Stimulated activated CD8-positive, alpha-beta memory T cell treated with anti-CD3 and anti-CD28 coated beads, Interleukin-2, amount 100 ng/mL, for 48 hours (primary cell): ENCODE measurements around the gene TMED3.
"Not testable (repeated sequence)": the region's sequence is repeated elsewhere in the genome, so short reads cannot be mapped to it uniquely, and the experiment has no call there.

Experiments used
- DNase-seq, 2 donors: peaks; one replicate each; pipeline ENCODE4 v3.0.0-alpha.2; 2020; ENCODE audit warnings: low read depth in 2 of 2

The TMED3 gene

DNA sequence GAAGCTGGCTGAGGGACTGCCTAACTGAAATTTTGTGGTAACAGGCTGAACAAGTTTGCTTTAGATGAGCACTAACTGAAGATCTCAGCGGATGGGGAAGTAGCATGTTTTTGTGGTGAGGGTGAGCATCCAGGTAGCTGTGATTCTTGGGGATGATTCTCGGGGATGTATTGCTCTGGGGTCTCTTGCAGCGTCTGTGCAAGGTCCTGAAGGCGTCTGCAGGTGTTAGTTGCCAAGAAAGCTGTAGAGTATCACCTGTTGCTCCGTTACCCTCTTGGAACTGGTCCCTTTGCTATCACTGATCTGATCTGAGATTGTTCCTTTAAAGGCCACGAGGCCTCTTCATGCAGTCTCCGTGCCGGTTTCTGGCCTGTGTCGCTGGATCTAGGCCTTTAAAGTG, 6.0 kb downstream of the TMED3 start:
- DNase-seq = no peak

DNA sequence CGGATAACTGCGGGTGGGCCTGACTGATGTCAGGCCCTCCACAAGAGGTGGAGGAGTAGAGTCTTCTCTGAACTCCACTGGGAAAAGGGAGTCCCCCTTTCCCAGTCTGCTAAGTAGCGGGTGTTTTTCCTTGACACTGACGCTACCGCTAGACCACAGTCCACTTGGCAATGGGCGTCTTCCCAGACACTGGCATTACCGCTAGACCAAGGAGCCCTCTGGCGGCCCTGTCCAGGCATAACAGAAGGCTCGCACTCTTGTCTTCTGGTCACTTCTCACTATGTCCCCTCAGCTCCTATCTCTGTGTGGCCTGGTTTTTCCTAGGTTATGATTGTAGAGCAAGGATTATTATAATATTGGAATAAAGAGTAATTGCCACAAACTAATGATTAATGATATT, 9.1 kb downstream of the TMED3 start:
- not testable (repeated sequence) for DNase-seq

DNA sequence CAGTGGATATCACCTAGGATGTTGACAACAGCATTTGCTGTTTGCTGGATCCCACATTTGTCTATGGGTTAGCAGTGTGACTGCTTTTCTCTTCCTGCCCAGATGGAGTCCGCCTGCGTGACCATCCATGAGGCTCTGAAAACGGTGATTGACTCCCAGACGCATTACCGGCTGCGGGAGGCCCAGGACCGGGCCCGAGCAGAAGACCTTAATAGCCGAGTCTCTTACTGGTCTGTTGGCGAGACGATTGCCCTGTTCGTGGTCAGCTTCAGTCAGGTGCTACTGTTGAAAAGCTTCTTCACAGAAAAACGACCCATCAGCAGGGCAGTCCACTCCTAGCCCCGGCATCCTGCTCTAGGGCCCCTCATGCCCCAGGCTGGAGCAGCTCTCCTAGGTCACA, 11.0 kb downstream of the TMED3 start:
- no peak for DNase-seq

DNA sequence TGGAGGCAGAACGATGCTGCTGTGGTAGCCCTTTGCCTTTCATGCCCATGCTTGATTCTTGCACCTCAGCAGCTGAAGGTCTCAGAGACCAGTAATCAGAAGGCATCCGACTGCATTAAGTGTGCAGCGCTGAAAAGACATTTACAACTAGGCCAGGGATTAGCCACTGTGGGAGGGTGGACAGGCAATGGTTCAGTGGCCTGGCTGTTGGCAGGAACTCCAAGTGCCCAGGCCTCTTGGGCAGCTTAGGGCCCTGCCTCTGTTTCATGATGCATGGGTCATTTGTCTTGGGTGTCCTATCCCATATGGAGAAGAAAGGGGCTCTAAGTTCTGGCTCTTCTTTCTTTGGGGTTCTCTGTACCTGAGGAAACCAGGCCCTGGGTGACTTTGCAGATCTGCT, 11.4 kb downstream of the TMED3 start:
- no peak for DNase-seq

DNA sequence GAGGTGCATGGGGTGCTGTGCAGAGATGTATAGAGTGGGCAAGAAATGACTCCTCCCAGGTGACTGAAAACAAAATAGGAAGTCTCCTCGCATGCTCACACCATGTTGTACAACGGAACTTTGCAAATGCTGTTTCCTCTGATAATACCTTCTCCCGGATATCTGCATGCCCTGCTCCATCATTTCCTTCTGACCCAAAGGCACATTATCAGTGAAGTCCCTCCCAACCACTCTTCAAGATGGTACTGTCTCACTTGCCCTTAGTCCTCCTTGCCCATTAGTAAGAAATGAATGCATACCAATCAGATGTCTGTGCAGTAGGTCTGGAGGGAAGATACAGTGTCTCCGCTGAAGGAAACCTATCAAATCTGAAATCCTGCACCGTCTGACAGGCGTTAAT, 12.0 kb downstream of the TMED3 start:
- no peak for DNase-seq

DNA sequence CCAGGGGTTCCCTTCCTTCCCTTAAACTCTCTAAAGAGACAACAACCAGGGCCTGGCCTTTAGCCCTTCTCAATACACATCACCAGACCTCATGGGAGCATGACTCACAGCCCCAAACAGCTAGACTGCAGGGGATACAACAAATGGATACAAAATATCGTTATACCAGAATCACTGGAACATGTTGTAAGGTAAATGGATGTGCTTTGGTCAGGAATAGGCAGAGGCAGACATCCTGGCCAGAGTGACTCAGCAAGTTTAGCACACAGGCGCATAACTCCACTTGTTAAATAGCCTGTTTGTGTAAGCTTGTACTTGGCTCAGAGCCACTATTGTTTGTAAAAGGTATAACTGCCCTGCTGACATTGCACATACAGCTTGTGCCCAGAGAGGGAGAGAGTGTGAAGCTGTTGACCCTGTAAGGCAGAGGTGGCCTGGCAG, 18.3 kb downstream of the TMED3 start:
- DNase-seq = no peak

DNA sequence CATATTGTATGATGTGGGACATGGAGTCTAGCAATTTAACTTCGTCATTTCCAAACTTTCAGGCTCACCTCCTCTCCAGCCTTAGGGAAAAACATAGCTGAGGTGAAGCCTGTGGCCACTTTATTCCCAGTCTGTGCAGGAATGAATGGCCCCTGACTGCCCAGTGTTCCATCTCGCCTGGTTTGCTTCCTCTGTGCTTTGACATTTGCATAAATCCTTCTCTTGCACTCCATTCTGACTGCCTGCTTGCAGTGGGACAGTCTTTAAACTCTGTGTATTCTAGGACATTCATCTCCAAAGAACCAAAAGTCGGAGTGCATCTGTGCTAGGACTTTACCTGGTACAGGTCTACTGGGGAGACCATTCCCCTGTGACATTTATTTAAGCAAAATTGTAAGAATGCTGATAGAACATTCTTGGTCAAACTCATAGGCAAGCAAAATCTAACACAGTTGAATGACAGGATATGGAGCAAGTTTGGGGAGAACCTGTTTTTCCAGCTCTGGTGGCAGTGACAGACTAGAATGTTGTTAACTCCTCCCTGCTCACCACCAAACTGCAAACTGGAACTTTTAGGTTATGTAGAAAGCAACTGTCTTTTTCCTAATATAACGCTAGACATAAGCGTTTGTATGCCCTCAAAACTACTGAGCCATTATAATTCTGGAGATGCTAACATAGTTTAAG, 22.1 kb downstream of the TMED3 start:
- DNase-seq = no peak

DNA sequence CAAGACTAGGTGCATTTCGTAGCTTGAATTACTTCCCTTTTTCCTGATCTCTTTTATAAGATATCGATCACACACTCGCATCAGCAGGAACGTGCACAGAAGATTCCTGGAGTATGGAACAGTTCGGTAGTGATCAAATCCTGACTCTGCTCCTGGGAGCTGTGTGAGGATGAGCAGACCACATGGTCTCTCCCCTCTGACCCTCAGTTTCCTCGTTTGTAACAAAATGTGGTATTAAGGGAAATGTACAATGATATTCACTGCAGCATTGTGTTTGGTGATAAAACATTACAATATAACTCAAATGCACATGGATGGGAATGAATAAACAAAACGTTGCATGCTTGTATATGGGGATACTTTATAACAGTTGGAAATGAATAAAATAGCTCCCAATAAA, 26.7 kb downstream of the TMED3 start:
- no peak for DNase-seq

DNA sequence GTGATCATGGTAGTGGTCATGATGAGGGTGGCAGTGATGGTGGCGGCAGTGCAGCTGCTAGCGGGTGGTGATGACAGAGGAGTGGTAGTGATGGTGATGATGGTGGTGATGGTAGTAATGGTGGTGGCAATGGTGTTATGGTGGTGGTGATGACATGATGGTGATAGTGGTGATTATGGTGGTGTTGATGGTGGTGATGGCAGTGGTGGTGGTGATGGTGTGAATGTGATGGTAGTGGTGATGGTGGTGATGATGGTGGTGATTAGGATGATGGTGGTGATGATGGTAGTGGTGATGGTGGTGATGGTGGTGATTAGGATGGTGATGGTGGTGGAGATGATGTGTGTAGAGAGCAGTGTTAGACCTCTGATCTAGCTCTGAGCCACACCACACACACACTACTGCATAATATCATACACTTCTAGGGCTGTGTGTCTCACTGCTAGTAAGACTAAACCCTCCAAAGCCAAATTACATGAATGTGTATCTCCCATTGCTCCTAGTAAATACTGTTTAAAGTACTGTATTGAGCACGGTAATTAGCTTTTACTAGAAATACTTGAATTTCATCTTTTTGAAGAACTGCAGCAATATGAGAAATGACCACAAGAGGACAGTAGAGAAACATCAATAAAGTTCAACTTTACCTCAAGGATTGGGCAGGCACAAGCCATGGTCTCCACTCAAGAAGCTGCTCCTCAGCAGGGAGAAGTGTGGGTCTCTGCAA, 28.8 kb downstream of the TMED3 start:
- DNase-seq = no peak

DNA sequence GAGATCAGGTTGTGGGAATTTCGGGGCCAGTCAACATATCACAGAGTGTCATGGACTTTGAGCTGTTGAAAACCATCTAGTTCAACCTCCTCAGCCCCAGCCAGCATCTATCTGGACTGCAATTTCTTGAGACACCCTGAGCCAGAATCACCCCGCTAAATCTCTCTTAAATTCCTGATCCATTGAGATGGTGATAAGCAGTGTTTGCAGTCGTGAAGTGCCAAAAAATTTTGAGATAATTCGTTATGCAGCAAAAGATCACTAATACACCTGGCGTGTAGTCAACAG, 29.3 kb downstream of the TMED3 start:
- no peak for DNase-seq

DNA sequence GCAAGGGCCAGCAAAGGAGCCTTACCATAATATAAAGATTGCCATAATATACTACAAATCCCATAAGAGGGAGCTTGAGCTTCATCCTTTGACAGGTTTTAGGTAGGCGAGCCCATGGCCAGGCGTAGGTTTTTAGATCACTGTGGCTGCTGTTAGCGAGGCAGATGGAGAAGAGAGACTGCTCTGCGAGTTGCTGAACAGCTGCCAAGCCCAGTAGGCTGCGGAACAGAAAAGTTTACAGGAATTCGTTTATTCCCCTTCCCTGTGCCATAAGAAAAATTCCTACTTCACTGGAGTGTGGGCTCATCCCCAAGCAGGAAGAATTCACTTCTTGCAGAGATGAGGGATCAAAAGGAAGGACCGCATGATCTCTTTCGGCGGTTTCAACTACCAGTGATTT, 30.5 kb downstream of the TMED3 start:
- DNase-seq = no peak

DNA sequence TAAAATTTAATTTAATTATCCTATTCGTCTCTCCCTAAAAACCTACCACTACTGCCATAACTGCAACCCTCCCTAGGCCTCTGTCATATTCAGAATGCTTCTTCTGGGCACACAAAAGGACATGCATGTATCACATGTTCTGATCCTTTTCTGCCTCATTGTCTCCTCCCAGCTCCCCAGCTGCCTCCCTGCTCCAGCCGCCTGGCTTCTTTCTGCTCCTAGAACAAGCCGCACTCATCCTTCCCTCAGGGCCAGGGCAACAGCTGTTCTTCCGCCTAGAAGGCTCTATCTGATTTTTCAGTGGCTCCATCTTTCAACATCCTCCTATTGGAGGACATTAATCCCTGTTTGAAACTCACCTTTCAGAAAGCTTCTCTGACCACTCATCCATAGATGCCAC, 38.6 kb downstream of the TMED3 start:
- DNase-seq = no peak

DNA sequence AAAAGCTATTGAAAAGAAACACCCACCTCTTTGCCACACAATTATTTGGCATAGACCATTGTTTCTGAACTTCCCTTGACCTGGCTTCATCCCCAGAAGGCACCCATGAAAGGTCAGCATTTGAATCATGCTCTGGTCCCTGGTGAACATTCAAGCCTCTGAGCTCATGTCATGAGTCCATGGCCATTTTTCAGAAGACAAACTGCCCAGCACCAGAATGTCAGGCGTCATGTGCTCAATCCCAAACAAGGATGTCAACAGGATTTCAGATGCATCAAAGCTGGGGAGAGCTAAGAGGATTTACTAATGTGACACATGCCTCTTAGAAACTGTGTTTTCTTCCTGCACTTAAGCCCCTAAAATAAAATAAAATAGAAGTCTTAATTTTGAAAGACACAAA, 41.3 kb downstream of the TMED3 start:
- DNase-seq = no peak

DNA sequence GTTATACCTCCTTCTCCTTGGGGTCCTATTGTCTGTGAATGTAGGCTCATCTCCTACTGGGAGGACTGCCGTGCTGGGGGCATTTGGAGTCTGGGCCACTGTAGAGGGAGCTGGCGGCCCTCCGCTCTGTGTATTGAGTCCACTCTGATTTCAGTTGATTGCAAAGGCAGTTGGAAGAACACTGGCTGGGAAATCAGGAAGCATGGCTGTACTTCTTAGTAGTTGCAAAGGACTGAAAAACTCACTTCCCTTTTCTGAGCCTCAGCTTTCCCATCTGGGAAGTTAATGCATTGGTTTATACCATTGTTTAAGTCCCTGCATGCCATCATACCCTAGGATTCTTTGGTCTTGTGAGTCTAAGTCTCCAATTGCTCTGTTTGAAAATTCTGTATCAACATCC, 46.7 kb downstream of the TMED3 start:
- no peak for DNase-seq

DNA sequence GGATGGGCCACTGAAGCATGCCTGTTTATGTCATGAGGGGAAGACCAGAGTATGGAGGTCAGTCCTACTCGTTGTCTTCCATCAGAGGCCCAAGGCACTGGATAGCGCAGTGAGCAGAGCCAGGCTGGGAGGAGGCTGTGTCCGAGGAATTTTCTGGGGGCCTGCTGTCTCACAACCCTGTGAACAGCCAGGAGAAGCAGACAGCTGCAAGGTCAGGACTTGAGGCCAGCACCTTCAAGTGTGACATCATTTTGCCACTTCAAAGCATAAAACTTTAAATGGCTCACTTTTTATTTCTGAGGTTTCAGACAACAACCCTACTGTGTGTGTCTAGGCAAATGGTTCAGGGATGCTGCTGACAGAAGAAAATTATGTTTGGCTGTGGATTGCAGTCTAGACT, 47.2 kb downstream of the TMED3 start:
- no peak for DNase-seq

DNA sequence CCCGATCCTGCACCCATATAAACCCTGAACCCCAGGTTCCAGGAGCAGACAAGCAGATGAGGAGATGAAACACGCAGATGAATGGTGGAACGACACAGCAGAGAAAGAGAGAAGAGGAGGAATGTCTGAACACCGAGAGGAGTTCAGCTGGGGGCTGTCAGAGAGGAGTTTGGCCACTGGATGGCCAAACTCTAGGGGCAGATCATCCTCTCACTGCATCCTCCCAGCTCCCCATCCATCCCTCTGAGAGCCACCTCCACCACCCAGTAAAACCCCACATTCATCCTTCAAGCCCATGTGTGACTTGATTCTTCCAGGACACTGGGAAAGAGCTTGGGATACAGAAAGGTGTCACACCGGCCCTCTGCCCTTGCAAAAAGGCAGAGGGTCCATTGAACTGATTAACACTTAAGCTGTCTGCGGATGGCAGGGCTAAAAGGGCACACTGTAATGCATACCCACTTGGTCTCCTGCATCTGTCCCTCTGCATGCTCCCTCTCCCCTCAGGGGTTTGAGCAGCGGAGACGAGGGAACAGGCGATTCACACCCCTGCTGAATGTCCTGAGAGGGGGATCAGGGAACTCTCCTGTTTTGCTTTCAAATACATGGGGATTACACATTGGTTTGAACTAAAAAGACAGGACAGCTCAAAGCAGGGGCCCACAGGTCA, 53.8 kb downstream of the TMED3 start:
- no peak for DNase-seq

DNA sequence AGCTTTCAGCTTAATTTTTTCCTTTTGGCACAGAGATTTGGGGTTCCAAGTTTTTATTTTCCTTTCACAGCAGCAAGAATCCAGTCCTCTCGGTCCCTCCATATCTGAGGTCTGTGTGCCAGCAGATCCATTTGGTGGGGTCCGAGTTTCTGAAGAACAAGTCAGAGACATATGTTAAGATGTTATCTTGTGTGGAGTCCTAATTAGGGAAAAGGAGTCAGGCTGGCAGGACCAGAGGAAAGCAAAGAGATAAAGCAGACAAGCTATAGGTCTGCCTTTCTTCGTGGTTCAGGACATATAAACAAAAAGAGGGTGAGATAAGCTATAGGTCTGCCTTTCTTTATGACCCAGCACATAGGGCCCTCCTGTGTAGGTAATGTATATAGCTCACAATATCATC, 54.9 kb downstream of the TMED3 start:
- DNase-seq = no peak

DNA sequence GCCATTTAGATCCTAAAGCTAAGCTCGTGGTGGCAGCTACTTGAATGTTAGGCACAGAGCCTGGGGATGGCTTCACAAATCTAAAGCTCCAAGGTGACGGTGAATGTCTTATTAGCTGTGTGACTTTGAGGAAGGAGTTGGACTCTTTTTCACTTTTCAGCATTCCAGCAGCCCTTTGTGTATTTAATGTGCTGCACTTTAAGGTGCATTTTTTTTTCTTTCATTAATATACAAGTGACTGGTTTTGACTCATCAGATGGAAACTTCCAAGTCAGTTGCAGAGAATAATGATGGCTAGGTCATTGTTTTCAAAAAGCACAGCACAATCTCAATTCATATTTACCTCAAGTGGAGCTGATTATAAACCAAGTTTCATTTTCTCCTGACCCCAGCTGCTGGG, 55.8 kb downstream of the TMED3 start:
- no peak for DNase-seq

DNA sequence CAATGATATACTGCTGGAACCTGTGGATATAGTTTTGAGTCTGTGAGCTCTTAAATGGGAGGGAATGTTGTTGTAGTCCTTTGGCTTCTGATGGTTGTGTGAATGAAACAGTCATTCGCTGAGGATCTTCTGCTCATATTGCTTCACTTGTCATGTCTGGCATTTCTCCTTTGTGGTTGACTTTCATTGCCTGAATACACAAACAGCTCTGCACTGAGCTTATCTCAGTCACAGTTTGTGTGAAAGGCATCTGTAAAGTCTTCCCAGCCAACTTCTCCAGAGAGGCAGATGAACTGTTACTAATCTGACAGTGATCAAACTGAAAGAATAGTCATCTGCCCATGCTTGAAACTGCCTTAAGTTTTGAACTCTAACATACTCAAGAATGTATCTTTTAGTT, 59.8 kb downstream of the TMED3 start:
- no peak for DNase-seq

DNA sequence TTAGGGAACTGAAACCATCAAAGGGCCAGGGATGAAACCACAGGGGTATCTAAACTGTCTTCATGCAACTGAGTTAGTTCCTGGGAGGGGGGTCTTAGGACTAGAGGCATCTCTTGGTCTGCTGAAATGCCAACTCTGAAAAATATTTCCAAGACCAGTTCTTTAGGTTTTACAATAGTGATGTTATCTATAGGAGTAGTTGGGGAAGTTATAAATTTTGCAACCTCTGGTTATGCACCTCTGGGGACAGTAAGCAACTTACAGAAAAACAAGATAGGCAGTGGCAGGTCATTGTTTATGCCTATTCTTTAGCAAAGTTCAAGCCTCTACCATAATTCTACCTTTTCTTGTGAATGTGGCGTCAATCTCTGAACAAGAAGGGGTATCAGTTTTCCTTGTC, 60.7 kb downstream of the TMED3 start:
- no peak for DNase-seq

DNA sequence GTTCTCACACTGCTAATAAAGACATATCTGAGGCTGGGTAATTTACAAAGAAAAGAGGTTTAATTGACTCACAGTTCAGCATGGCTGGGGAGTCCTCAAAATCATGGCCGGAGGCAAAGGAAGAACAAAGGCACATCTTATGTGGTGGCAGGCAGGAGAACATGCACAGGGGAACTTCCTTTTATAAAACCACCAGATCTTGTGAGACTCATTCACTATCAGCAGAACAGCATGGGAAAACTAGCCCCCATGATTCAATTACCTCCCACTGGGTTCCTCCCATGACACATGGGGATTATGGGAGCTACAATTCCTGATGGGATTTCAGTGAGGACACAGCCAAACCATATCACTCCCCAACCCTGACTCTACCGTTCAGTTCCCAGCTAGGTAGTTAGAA, 61.5 kb downstream of the TMED3 start:
- DNase-seq = no peak
